B cell (primary cell): ENCODE data around the gene FTMT. TPM values are rescaled to one million over a fixed set of nuclear protein-coding genes. Genes with fewer than 3 reads are reported as not detected.

ENCODE experiments used
- ATAC-seq: fragments of 200-7000 bp; cut with Tn5 transposase; one replicate; pipeline ENCODE4 v1.10.0; 2021; ENCODE audit warnings: low read depth, mild to moderate bottlenecking, moderate number of reproducible peaks, moderate library complexity
- CTCF ChIA-PET: fragments of 350-600 bp; sonication (Branson Sonifier 250); formaldehyde crosslinking; loops from one replicate; lab custom pipeline; 2021; ENCODE audit warnings: antibody characterized with exemption, inconsistent platforms; lab: Charles Lee
- POLR2A ChIA-PET: fragments of 350-600 bp; sonication (Branson Sonifier 250); formaldehyde crosslinking; loops from one replicate; lab custom pipeline; 2021; ENCODE audit warnings: antibody characterized with exemption; lab: Charles Lee
- DNase-seq: peaks from one replicate; pipeline ENCODE4 v3.0.0; 2013
- H2AFZ ChIP-seq: 2 replicates; pipeline ENCODE4 v1.6.1; 2012; ENCODE audit warnings: mild to moderate bottlenecking, low read depth, low read length; ENCODE audit not compliant: insufficient read depth, poor library complexity, severe bottlenecking
- H3K27ac ChIP-seq, 2 donors: 1 replicate in 1 of 2; 2 replicates in 1 of 2; pipeline ENCODE4 v1.5.1; 2012 to 2013; ENCODE audit warnings: low read length in 2 of 2, mild to moderate bottlenecking in 2 of 2, moderate library complexity in 1 of 2
- H3K27me3 ChIP-seq, 4 experiments: fragments of 200-600 bp in 1 of 4; sonication (generic) in 1 of 4; replicated peaks in 1 of 4; 1 replicate in 2 of 4; 2 replicates in 2 of 4; pipeline versions ENCODE4 v1.6.1 to v1.7.0; 2013 to 2016; ENCODE audit warnings: low read length in 3 of 4, mild to moderate bottlenecking in 2 of 4, mixed read lengths in 1 of 4, moderate library complexity in 1 of 4; ENCODE audit not compliant: insufficient read depth in 4 of 4, control insufficient read depth in 3 of 4; ENCODE audit errors: control extremely low read depth in 1 of 4
- H3K36me3 ChIP-seq, 2 experiments: replicated peaks in 1 of 2; 1 replicate in 1 of 2; 2 replicates in 1 of 2; pipeline versions ENCODE4 v1.6.1 to v1.7.1; 2013; ENCODE audit warnings: low read length in 1 of 2; ENCODE audit not compliant: insufficient read depth in 2 of 2, control insufficient read depth in 1 of 2; ENCODE audit errors: control extremely low read depth in 1 of 2, extremely low read depth in 1 of 2
- H3K4me1 ChIP-seq, 2 donors: fragments of 200-600 bp in 1 of 2; sonication (generic) in 1 of 2; 1 replicate in 1 of 2; 2 replicates in 1 of 2; pipeline versions ENCODE4 v1.5.1 to v1.6.1; 2013 to 2017; ENCODE audit warnings: low read length in 2 of 2; ENCODE audit not compliant: control insufficient read depth in 2 of 2, insufficient read depth in 2 of 2
- H3K4me2 ChIP-seq: replicated peaks from 2 replicates; pipeline ENCODE3; 2012; ENCODE audit warnings: mild to moderate bottlenecking, low read depth, low read length; ENCODE audit not compliant: poor library complexity, severe bottlenecking
- H3K4me3 ChIP-seq, 5 experiments: fragments of 200-600 bp in 1 of 5; sonication (generic) in 1 of 5; 1 replicate in 3 of 5; 2 replicates in 2 of 5; pipeline versions ENCODE4 v1.5.1 to v1.7.0; 2011 to 2016; ENCODE audit warnings: low read length in 4 of 5, mild to moderate bottlenecking in 4 of 5, low read depth in 2 of 5, control low read depth in 1 of 5, moderate library complexity in 1 of 5; ENCODE audit not compliant: insufficient read depth in 1 of 5; ENCODE audit errors: control extremely low read depth in 1 of 5, extremely low read depth in 1 of 5
- H3K79me2 ChIP-seq: fragments of 200-600 bp; sonication (generic); one replicate; pipeline ENCODE4 v1.6.0; 2016; ENCODE audit warnings: low read length; ENCODE audit not compliant: control insufficient read depth, insufficient read depth
- H3K9ac ChIP-seq: fragments of 200-600 bp; sonication (generic); 2 replicates; pipeline ENCODE4 v1.6.1; 2017; ENCODE audit warnings: mild to moderate bottlenecking, low read length, moderate library complexity
- H3K9me3 ChIP-seq, 3 donors: one replicate each; pipeline versions ENCODE4 v1.6.1 to v1.7.1; 2013; ENCODE audit warnings: low read length in 2 of 3; ENCODE audit not compliant: control insufficient read depth in 2 of 3, insufficient read depth in 1 of 3; ENCODE audit errors: control extremely low read depth in 1 of 3
- H4K20me1 ChIP-seq: 2 replicates; pipeline ENCODE4 v1.6.0; 2012; ENCODE audit warnings: mild to moderate bottlenecking, low read length; ENCODE audit not compliant: insufficient read depth, control insufficient read depth, poor library complexity, severe bottlenecking
- H3K27ac Mint-ChIP-seq: one replicate; pipeline ENCODE4 v1.8.0; 2021; ENCODE audit warnings: mixed read lengths
- H3K27me3 Mint-ChIP-seq: one replicate; pipeline ENCODE4 v1.8.0; 2021; ENCODE audit warnings: mixed read lengths
- H3K4me1 Mint-ChIP-seq: one replicate; pipeline ENCODE4 v1.8.0; 2021; ENCODE audit warnings: mixed read lengths
- H3K4me3 Mint-ChIP-seq: one replicate; pipeline ENCODE4 v1.8.0; 2021; ENCODE audit warnings: mixed read lengths
- H3K9me3 Mint-ChIP-seq: one replicate; pipeline ENCODE4 v1.8.0; 2022; ENCODE audit warnings: mixed read lengths; ENCODE audit not compliant: insufficient read depth
- CTCF ChIP-seq: fragments of 200-600 bp; IDR thresholded peaks from one replicate; pipeline ENCODE4 v1.8.0; 2022; ENCODE audit warnings: antibody characterized with exemption, mild to moderate bottlenecking
- EZH2 ChIP-seq: IDR thresholded peaks from 2 replicates; pipeline ENCODE4 v1.6.1; 2012; ENCODE audit warnings: borderline replicate concordance, low read depth, mild to moderate bottlenecking, moderate library complexity, low read length; ENCODE audit not compliant: insufficient read depth, poor library complexity, severe bottlenecking
- WGBS: methylation state at CpG from one replicate; pipeline ENCODE4 v1.1.5; 2013; ENCODE audit warnings: missing lambda C conversion rate; ENCODE audit not compliant: insufficient coverage; 5-methylcytosine and 5-hydroxymethylcytosine counted together
- intact Hi-C: fragments of 100-400 bp; cut with micrococcal nuclease; formaldehyde crosslinking; loops from one replicate; pipeline ENCODE4 v1.10.0; 2022
- polyA plus RNA-seq: library from polyadenylated mRNA; depleted of rRNA; stranded (reverse); fragments of >200 nt; gene quantifications from 2 replicates; pipeline ENCODE4 v1.2.3, GENCODE V29; 2012
- total RNA-seq, 2 donors: library from RNA; stranded (reverse); fragments of 120-200 nt in 1 of 2; gene quantifications; 1 replicate in 1 of 2; 2 replicates in 1 of 2; pipeline versions ENCODE4 v1.2.3 to v1.2.4, GENCODE V29; 2013 to 2022

Gene FTMT
- total and polyA plus RNA-seq, 2 donors (not counting 1 experiment from before 2014, with no cell fraction given) = not detected

DNA sequence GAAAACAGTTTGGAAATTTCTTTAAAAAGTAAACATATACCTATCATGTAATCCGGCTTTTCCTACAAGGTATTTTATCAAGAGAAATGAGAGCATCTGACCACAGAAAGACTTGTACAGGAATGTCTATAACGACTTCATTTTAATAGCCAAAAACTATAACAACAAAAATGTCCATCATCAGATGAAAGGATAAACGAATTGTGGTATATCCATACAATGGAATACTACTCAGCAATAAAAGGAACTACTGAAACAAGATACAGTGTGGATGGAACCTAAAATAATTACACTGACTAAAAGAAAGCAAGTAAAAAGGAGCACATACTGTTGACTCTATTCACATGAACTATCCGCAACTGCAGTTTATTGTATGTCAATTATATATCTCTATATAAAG, 1.4 kb upstream of the FTMT start:
- CTCF ChIA-PET = no interaction called here
- no peak overlapping the region for H3K27ac Mint-ChIP-seq
- Histone ChIP-seq H3K4me2 (no peak overlapping the region), H3K27me3 (no peaks in the 10 kb centered on the region), H4K20me1 (no peaks in the 10 kb centered on the region), H2AFZ (no peak overlapping the region), H3K9ac (no peak overlapping the region), H3K4me3 (no peak overlapping the region), H3K4me1 (no peaks in the 10 kb centered on the region), H3K27ac (no peak overlapping the region), H3K9me3 (peaks cover 0 to 10% (median 0%) of the 10 kb centered on the region in 3 donors), H3K79me2 (no peaks in the 10 kb centered on the region), H3K36me3 (no peaks in the 10 kb centered on the region)
- WGBS = 90% methylated on average over 2 of the region's 4 CpGs
- H3K4me3 Mint-ChIP-seq = no peak overlapping the region
- no peak for DNase-seq
- TF ChIP-seq CTCF = no peak
- TF ChIP-seq EZH2 = no peak
- no peaks in the 10 kb centered on the region for H3K9me3 Mint-ChIP-seq
- intact Hi-C loops = no loop called here
- POLR2A ChIA-PET = no interaction called here
- H3K27me3 Mint-ChIP-seq = no peaks in the 10 kb centered on the region
- H3K4me1 Mint-ChIP-seq = no peaks in the 10 kb centered on the region
- no peak for ATAC-seq

DNA sequence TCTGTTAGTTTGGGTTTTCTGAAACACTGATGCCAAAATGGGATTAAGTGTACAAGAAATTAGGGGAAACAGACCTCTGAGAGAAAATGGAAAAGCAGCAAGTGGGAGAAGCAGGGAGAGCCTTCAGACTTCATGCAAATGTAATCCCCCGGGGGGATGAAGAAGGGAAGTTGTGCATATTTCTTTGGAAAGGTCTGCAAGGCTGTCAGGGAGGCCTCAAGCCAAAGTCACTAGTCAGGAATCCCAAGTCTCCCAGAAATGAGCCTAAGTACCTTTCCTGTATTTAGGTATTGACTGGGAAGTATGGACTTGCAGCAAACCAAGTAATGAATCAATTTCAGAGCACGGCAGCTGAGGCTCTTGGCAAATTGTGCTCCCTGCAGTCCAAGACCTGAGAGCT, 2.2 kb downstream of the FTMT start:
- no peak overlapping the region for H3K27ac ChIP-seq
- H3K27me3 Mint-ChIP-seq = no peaks in the 10 kb centered on the region
- no peak for DNase-seq
- H4K20me1 ChIP-seq = no peaks in the 10 kb centered on the region
- H3K79me2 ChIP-seq = no peaks in the 10 kb centered on the region
- H3K4me1 Mint-ChIP-seq = no peaks in the 10 kb centered on the region
- CTCF ChIA-PET = no interaction called here
- H3K36me3 ChIP-seq = no peaks in the 10 kb centered on the region
- H3K4me1 ChIP-seq = no peaks in the 10 kb centered on the region
- ATAC-seq = no peak
- H3K9me3 ChIP-seq = peaks cover 0 to 10% (median 0%) of the 10 kb centered on the region in 3 donors
- no peaks in the 10 kb centered on the region for H3K9me3 Mint-ChIP-seq
- H3K9ac ChIP-seq = no peak overlapping the region
- TF ChIP-seq CTCF = no peak
- H3K27ac Mint-ChIP-seq = no peak overlapping the region
- 60% methylated on average over 1 of the region's 2 CpGs for WGBS
- H3K27me3 ChIP-seq = no peaks in the 10 kb centered on the region
- intact Hi-C loops = no loop called here
- POLR2A ChIA-PET = no interaction called here
- H2AFZ ChIP-seq = no peak overlapping the region
- H3K4me2 ChIP-seq = no peak overlapping the region
- no peak overlapping the region for H3K4me3 Mint-ChIP-seq
- H3K4me3 ChIP-seq = no peak overlapping the region
